ENCODE data around the gene SULF2.

DNA sequence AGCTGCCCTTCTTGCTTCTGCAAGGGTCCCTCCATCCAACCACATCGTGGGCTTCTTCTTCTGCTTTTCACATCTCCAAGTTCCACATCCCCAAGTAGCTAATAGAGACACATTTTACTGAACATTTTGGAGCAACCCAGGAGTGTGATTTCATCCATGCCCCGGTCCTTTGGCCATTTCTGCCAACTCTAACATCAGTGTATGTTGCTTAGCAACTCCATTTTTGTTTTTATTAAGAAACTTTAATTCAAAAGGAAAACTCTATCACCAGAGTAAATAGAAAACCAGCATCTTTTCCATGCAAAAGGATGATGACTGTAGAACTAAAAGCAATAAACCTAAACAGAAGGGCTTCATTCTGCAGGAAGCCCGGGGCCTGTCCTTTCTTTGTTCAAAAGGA is 32.7 kb upstream of the SULF2 start:
- TF ChIP-seq, protein P1, sequence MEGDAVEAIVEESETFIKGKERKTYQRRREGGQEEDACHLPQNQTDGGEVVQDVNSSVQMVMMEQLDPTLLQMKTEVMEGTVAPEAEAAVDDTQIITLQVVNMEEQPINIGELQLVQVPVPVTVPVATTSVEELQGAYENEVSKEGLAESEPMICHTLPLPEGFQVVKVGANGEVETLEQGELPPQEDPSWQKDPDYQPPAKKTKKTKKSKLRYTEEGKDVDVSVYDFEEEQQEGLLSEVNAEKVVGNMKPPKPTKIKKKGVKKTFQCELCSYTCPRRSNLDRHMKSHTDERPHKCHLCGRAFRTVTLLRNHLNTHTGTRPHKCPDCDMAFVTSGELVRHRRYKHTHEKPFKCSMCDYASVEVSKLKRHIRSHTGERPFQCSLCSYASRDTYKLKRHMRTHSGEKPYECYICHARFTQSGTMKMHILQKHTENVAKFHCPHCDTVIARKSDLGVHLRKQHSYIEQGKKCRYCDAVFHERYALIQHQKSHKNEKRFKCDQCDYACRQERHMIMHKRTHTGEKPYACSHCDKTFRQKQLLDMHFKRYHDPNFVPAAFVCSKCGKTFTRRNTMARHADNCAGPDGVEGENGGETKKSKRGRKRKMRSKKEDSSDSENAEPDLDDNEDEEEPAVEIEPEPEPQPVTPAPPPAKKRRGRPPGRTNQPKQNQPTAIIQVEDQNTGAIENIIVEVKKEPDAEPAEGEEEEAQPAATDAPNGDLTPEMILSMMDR (conservative IDR thresholded peaks at IDR 0.05 in 1 of 2, IDR thresholded peaks at IDR 0.05 in 1 of 2; ENCODE audit: extremely low read depth in 1 of 2, insufficient read depth in 1 of 2, low read depth in 1 of 2, low read length in 2 of 2): no peak
- TF ChIP-seq EZH2 (IDR thresholded peaks at IDR 0.05; ENCODE audit: borderline replicate concordance, low read length): no peak
